ENCODE data around the gene DLL3. TPM values are rescaled to one million over a fixed set of nuclear protein-coding genes. Genes with fewer than 3 reads are reported as not detected.

Gene DLL3, protein sequence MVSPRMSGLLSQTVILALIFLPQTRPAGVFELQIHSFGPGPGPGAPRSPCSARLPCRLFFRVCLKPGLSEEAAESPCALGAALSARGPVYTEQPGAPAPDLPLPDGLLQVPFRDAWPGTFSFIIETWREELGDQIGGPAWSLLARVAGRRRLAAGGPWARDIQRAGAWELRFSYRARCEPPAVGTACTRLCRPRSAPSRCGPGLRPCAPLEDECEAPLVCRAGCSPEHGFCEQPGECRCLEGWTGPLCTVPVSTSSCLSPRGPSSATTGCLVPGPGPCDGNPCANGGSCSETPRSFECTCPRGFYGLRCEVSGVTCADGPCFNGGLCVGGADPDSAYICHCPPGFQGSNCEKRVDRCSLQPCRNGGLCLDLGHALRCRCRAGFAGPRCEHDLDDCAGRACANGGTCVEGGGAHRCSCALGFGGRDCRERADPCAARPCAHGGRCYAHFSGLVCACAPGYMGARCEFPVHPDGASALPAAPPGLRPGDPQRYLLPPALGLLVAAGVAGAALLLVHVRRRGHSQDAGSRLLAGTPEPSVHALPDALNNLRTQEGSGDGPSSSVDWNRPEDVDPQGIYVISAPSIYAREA
- 1.3 and 1.4 TPM in 2 replicates for total RNA-seq

DNA sequence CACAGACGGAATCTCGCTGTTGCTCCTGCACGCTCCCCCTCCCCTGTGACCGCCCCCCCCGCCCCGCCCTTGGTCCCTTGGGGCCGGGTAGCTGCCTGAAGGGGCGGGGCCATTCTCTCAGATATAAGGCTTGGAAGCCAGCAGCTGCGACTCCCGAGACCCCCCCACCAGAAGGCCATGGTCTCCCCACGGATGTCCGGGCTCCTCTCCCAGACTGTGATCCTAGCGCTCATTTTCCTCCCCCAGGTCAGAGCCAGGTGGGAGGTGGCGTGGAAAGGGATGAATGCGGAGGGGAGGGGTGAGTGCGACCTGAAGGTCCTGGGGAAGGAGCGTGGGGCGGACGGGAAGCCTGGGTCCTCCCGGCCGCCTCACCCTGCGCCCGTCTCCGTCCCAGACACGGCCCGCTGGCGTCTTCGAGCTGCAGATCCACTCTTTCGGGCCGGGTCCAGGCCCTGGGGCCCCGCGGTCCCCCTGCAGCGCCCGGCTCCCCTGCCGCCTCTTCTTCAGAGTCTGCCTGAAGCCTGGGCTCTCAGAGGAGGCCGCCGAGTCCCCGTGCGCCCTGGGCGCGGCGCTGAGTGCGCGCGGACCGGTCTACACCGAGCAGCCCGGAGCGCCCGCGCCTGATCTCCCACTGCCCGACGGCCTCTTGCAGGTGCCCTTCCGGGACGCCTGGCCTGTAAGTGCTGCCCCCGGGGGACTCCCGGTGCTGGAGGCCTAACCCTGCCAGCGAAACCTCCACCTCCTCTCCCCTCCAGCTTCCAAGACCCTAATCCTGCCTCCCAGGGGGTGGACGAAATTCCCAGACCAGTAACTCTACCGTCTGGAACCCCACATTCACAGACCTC, at the start of gene DLL3:
DLL3 (plus strand) TSS at position 150 of the 845 bp plus-strand sequence; CDS start at position 178, 28 bp downstream.

GRCh38 chr19:39480337-39481228, 18.2 kb upstream of the DLL3 start, which contains the start of gene TIMM50:
Gene TIMM50 (plus strand): TSS chr19:39480838. CDS start chr19:39480854, 16 bp downstream.

DNA sequence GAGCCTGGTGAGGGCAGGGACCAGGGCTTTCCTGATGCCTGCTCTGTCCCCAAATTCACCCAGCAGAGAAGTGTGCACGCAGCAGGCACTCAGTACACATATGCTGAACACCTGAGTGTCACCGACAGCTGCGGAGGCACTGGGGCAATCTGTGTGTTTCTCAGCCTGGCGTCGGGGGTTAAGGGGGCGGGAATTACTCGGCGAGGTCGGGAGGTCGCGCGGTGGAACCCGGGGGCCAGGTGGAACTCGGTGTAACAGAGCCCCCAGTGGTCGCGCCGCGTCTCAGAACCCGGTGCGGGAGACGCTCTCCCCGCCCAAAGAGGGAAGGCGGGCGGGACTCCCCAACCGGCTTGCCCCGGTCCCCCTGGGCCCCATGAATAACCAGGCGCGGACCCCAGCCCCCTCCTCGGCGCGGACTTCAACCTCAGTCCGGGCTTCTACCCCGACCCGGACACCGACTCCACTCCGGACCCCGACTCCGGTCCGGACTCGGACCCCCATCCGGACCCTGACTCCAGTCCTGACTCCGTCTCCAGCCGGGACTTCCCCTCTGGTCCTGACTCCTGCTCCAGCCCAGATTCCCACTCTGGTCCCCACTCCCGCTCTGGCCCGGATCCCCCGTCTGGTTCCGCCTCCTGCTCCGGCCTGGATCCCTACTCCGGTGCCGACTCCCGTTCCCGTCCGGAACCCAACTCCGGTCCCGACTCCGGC, 16.2 kb downstream of the DLL3 start, which contains the start of gene SELENOV:
SELENOV (plus strand) TSS at position 300 of the 711 bp plus-strand sequence; CDS start at position 374, 74 bp downstream.

DNA sequence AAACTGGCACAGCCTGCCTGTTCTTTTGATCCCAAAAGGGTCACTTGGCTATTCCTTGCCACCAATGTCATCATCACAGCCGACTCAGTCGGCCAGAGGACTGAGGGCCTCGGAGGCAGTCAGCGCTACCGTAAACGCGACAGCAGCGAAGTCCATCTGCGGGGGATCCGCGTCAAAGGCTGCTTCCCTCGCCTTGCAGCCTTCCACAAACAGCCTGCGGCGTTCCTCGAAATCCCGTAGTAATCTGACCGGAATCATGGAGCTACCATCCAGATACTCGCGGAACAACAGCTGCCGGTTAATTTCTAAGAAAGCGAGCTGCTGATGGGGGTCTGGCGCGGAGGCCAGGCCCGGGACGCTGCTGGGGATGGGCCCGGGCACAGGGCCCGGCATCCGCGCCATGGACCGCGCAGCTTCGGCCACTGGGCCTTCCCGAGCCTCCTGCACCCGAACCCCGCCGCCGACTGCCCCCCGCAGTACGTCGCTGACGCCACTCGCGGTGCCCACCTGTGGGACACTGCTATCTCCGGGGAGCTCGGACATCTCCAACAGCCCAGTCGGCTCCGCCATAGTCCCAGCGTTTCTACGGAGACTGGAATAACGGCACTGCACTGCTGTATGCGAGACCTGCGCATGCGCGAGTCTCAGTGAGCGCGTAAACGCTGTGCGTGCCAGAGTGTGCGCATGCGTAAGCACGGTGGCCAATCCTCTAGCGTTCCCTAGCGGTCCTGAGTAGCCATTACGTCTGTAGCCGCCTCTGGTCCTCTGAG, 33.7 kb downstream of the DLL3 start, which contains the start of gene EID2B:
EID2B (minus strand) TSS at position 620 of the 770 bp plus-strand sequence; CDS start at position 570, 50 bp downstream.

DNA sequence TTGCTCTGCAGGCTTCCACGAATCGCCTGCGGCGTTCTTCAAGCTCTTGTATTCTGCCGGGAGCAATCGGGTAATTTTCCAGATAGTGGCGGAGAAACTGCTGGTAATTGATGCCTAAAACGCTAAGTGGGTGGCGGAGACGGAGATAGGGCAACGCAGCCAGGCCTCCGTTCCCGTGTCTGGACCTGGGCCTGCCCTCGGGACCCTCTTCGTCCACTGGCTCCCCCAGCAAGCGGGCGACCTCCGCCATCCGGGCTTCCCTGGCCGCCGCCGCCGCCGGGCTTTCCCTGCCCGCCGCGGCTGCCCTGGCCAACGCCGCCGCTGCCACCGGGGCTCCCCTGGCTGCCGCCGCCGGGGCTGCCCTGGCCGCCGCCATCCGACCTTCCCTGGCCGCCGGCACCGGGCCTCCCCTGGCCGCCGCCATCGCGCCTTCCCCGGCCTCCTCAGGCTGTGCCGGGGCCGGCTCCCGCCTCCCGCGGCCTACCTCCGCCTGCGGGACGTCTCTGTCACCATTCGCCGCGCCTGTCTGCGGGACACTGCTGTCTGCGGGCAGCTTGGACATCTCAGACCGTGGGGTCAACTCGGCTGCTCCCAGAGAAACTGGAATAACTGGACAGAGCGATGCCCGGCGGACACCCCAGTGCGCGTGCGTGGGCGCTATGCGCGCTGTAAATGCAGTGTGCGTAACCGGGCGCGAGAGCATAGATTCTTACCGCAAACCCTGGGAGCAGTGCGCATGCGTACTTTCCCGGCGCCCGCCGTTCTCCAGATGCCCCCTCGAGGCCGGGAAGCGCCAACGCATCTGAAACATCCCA, 41.0 kb downstream of the DLL3 start, which contains the start of gene EID2:
EID2 (minus strand) TSS at position 644 of the 815 bp plus-strand sequence; CDS start at position 562, 82 bp downstream.

Other genes with a start within 250 kb of the DLL3 start
- not detected in 2 replicates for gene IFNL2, start 230.6 kb upstream of the DLL3 start, total RNA-seq
- not detected in 2 replicates for gene IFNL1, start 202.5 kb upstream of the DLL3 start, total RNA-seq
- 0.05 and 0.28 TPM in 2 replicates for gene LRFN1, start 178.1 kb upstream of the DLL3 start, total RNA-seq
- gene GMFG, start 162.9 kb upstream of the DLL3 start, total RNA-seq: 0.71 TPM in 1 of 2 replicates, not detected in the other
- gene SAMD4B, start 156.5 kb upstream of the DLL3 start, total RNA-seq: 50.6 and 63.3 TPM in 2 replicates
- gene PAF1, start 107.8 kb upstream of the DLL3 start, total RNA-seq: 42.3 and 52.8 TPM in 2 replicates
- 18.8 and 22.2 TPM in 2 replicates for gene MED29, start 107.6 kb upstream of the DLL3 start, total RNA-seq
- 43.6 and 79.2 TPM in 2 replicates for gene ZFP36, start 92.1 kb upstream of the DLL3 start, total RNA-seq
- 22.6 and 30.9 TPM in 2 replicates for gene PLEKHG2, start 86.3 kb upstream of the DLL3 start, total RNA-seq
- 1,883 and 2,869 TPM in 2 replicates for gene RPS16, start 63.0 kb upstream of the DLL3 start, total RNA-seq
- gene SUPT5H, start 53.4 kb upstream of the DLL3 start, total RNA-seq: 57.2 and 82.5 TPM in 2 replicates
- 98.2 and 103 TPM in 2 replicates for gene TIMM50, start 18.1 kb upstream of the DLL3 start, total RNA-seq
- gene SELENOV, start 16.2 kb downstream of the DLL3 start, total RNA-seq: not detected in 2 replicates
- 1.7 and 3.4 TPM in 2 replicates for gene EID2B, start 33.9 kb downstream of the DLL3 start, total RNA-seq
- gene EID2, start 41.2 kb downstream of the DLL3 start, total RNA-seq: 7.9 and 16.6 TPM in 2 replicates
- gene LGALS13, start 103.6 kb downstream of the DLL3 start, total RNA-seq: not detected in 2 replicates
- not detected in 2 replicates for gene LGALS16, start 157.0 kb downstream of the DLL3 start, total RNA-seq
- gene LGALS14, start 205.5 kb downstream of the DLL3 start, total RNA-seq: not detected in 2 replicates
- gene CLC, start 239.1 kb downstream of the DLL3 start, total RNA-seq: not detected in 2 replicates